IPS-15b (cell line): ENCODE data around the gene CSTF1.

Source experiments
- H3K27me3 ChIP-seq: one replicate; pipeline ENCODE4 v1.6.1; 2013; ENCODE audit warnings: low read length; ENCODE audit not compliant: control insufficient read depth, insufficient read depth
- H3K36me3 ChIP-seq: one replicate; pipeline ENCODE4 v1.6.1; 2013; ENCODE audit warnings: low read length; ENCODE audit not compliant: control insufficient read depth, insufficient read depth
- H3K4me1 ChIP-seq: one replicate; pipeline ENCODE4 v1.6.1; 2013; ENCODE audit warnings: mild to moderate bottlenecking, low read length; ENCODE audit not compliant: control insufficient read depth, insufficient read depth
- H3K4me3 ChIP-seq: one replicate; pipeline ENCODE4 v1.5.1; 2013; ENCODE audit warnings: low read depth, low read length
- H3K9ac ChIP-seq: one replicate; pipeline ENCODE4 v1.6.1; 2013; ENCODE audit warnings: low read depth, mild to moderate bottlenecking, low read length
- H3K9me3 ChIP-seq: one replicate; pipeline ENCODE4 v1.6.1; 2013; ENCODE audit warnings: mild to moderate bottlenecking, low read length; ENCODE audit not compliant: control insufficient read depth, insufficient read depth

Gene CSTF1

DNA sequence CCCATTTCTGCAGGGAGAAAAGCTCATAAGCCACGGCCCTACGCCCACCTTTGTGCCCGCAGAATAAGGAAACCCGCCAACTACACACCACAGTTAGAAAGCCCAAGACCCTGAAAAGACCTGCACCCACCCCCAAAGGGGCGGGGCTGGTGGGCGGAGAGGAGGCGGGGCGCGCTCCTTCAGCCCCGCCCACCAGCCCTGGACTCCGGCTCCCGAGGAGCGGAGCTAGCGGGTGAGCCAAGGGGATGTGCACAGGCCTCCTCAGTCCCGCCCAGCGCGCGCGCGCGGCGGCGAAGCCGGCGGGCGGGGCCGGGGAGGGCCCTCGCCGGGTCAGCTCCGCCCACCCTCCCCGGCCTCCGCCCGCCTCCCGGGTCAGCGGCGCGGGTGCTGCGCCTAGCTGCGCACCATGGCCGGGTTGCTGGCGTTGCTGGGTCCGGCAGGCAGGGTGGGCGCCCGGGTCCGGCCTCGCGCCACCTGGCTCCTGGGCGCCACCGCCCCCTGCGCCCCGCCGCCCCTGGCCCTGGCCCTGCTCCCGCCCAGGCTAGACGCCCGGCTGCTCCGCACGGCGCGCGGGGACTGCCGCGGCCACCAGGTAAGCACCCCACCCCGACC is 33.7 kb upstream of the CSTF1 start, which contains the start of gene FAM210B:
FAM210B (plus strand) TSS at position 375 of the 612 bp plus-strand sequence; CDS start at position 407, 32 bp downstream.
- H3K36me3 ChIP-seq = no peaks in the 10 kb centered on the region
- H3K4me1 ChIP-seq = peaks cover 4% of the 10 kb centered on the region
- peak within 1 kb of the TSS; percentile 79 for H3K4me3 ChIP-seq
- H3K9me3 ChIP-seq = no peaks in the 10 kb centered on the region
- peaks cover 8% of the 10 kb centered on the region for H3K27me3 ChIP-seq
- H3K9ac ChIP-seq = no peak within 1 kb of the TSS

DNA sequence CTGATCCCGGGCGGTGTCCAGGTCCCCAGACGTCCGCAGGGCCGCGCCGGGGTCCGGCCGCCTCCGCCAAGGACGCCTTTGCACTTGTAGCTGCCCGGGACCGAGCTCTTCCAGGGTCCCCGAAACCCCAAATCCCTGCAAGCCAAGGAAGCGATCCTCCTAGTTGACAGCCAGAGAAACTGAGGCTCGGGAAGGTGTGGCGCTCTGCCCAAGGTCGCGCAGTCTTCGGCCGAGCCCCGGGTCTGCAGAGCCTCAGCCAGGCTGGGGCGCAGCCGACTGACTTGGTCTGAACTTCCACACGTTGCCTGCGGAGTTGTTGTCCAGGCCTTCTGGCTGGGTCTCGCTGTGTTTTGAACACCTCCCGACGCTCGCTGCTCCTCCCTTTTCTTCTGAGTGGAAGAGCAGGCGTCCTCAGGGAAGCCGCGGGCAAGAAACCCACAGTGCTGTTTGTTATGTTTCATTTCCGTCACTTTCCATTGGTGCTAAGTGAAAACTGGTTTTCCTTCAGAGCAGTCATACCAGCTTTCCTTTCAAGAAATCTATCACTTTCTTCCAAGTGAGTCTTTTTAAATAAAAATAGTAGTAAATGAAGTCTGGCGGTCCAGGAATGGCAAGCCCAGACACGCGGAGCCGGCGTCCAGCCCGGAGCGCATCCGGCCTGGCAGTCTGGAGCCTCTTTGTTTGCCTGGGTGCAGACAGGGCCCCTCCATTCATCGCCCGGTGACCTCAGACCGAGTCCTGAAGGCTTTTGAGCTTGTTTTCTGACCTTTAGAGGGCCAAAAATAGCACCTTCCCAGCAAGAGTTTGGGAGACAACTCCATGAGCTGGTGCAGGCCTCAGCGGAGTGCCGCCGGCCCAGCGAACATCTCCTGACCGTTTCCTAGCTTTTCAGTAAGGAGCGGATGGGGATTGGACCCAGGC is 33.0 kb upstream of the CSTF1 start:
- Histone ChIP-seq H3K9ac (no peak overlapping the region), H3K36me3 (no peaks in the 10 kb centered on the region), H3K4me3 (peak overlapping the region; percentile 79), H3K9me3 (no peaks in the 10 kb centered on the region), H3K27me3 (peaks cover 8% of the 10 kb centered on the region), H3K4me1 (peaks cover 4% of the 10 kb centered on the region)

DNA sequence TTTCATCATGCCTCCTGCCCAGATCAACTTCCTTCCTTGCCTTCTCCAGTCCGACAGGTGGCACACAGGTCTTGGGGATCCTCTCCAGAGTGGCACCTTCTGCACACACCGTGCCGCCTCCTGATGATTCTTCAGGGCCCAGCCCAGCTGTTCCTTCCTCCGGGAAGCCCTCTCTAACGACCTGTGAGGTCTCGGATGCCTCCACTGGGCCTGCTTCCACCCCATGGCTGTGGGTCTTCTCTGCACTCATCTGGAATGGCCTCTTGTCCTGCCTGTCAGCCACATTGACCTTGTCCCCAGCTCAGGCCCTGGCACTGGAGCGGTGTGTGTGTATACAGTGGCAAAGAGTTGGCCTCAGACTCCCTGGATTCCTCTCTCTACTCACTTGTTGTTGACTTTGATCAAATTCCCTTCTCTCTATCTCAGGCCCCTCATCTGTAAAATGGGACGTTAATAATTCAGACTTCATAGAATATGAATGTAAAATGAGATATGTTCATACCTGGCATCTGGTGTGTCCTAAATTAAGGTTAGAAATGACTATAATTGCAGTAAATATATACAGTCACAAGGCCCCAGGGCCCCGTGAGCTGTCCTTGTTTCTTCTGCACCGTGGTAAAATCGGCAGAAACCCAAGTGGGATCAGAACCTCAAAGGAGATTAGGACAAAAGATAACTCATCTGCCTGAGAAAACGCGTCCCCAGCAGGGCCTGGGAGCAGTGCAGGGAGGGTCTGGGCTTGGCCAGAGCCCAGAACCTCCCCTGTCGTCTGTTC is 32.1 kb upstream of the CSTF1 start:
- Histone ChIP-seq H3K4me1 (peaks cover 4% of the 10 kb centered on the region), H3K9ac (no peak overlapping the region), H3K36me3 (peaks cover 2% of the 10 kb centered on the region), H3K4me3 (peak overlapping the region; percentile 79), H3K27me3 (peaks cover 8% of the 10 kb centered on the region), H3K9me3 (no peaks in the 10 kb centered on the region)

DNA sequence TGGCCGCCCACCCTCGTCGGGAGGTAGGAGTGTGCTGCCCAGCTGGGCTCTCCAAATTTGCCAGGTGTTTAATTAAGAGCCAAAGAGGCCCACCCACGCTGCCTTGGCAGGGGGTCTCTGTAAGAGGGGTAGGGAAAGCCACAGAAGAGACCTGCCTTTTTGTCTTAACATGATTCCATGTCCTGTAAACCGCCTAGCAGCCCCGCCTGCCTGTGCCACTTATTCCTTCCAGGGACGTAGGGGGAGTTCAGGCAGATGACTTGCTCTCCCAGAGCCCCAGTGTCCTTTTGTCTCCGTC is 31.6 kb upstream of the CSTF1 start:
- H3K4me3 ChIP-seq = no peak overlapping the region

DNA sequence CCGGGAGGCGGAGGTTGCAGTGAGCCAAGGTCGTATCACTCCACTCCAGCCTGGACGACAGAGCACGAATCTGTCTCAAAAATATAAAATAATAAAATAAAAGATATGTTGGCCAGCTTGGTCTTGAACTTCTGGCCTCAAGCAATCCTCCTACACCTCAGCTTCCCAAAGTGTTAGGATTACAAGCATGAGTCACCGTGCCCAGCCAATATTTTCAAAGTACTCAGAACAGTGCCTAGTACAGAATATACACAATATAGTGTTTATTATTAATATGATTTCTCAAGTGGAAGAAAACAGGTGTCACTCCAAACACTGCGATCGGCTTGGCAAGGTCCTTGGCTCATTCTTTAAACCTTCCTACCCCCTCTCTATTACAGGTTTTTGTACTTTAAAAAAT is 30.5 kb upstream of the CSTF1 start:
- Histone ChIP-seq H3K4me1 (peaks cover 4% of the 10 kb centered on the region), H3K9me3 (no peaks in the 10 kb centered on the region), H3K9ac (no peak overlapping the region), H3K36me3 (peaks cover 2% of the 10 kb centered on the region), H3K27me3 (peaks cover 8% of the 10 kb centered on the region), H3K4me3 (no peak overlapping the region)

More for the DNA sequence above, 31.6 kb upstream of the CSTF1 start:
- H3K36me3 ChIP-seq = peaks cover 2% of the 10 kb centered on the region
- peaks cover 8% of the 10 kb centered on the region for H3K27me3 ChIP-seq
- peaks cover 4% of the 10 kb centered on the region for H3K4me1 ChIP-seq
- H3K9ac ChIP-seq = no peak overlapping the region
- H3K9me3 ChIP-seq = no peaks in the 10 kb centered on the region

- H3K9me3 ChIP-seq = no peaks in the 10 kb centered on the region
- no peak overlapping the region for H3K9ac ChIP-seq
- H3K4me3 ChIP-seq = no peak overlapping the region
- peaks cover 8% of the 10 kb centered on the region for H3K27me3 ChIP-seq
- peaks cover 2% of the 10 kb centered on the region for H3K36me3 ChIP-seq
- H3K4me1 ChIP-seq = peaks cover 4% of the 10 kb centered on the region
Observed at GRCh38 chr20:56362833-56363413, 29.5 kb upstream of the CSTF1 start.

GRCh38 chr20:56363491-56363890 is 29.0 kb upstream of the CSTF1 start:
- Histone ChIP-seq H3K9ac (no peak overlapping the region), H3K27me3 (peaks cover 8% of the 10 kb centered on the region), H3K9me3 (no peaks in the 10 kb centered on the region), H3K4me1 (peaks cover 4% of the 10 kb centered on the region), H3K4me3 (no peak overlapping the region), H3K36me3 (peaks cover 2% of the 10 kb centered on the region)

- H3K36me3 ChIP-seq = peaks cover 13% of the 10 kb centered on the region
- no peak overlapping the region for H3K4me3 ChIP-seq
- H3K27me3 ChIP-seq = no peaks in the 10 kb centered on the region
- no peaks in the 10 kb centered on the region for H3K4me1 ChIP-seq
- no peak overlapping the region for H3K9ac ChIP-seq
- H3K9me3 ChIP-seq = no peaks in the 10 kb centered on the region
Observed at GRCh38 chr20:56368351-56369134, 23.9 kb upstream of the CSTF1 start.

- Histone ChIP-seq H3K4me1 (no peaks in the 10 kb centered on the region), H3K36me3 (peaks cover 13% of the 10 kb centered on the region), H3K27me3 (no peaks in the 10 kb centered on the region), H3K4me3 (no peak overlapping the region), H3K9me3 (no peaks in the 10 kb centered on the region), H3K9ac (no peak overlapping the region)
Observed at GRCh38 chr20:56369179-56369578, 23.3 kb upstream of the CSTF1 start.

GRCh38 chr20:56371977-56372376 is 20.5 kb upstream of the CSTF1 start:
- no peak overlapping the region for H3K4me3 ChIP-seq
- peaks cover 11% of the 10 kb centered on the region for H3K36me3 ChIP-seq
- H3K9me3 ChIP-seq = no peaks in the 10 kb centered on the region
- no peak overlapping the region for H3K9ac ChIP-seq
- H3K27me3 ChIP-seq = no peaks in the 10 kb centered on the region
- H3K4me1 ChIP-seq = no peaks in the 10 kb centered on the region

DNA sequence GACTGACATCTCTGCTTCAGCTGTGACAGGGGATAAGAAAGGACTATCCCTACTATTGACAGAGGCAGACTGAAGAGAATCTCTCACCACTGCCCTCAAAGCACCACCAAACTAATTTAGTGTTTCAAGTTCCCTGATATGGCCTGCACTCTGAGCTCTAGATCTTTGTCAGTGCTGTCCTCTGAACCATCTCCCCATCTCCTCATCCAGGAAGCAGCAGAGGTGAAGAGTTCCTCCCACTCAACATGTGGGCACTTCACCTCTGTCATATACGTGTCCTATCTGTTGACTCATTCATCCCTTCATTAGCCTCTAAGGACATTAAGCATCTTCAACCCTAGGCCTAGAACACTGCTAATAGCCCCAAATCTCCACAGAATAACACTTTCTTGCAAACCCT is 19.6 kb upstream of the CSTF1 start:
- Histone ChIP-seq H3K4me3 (no peak overlapping the region), H3K4me1 (no peaks in the 10 kb centered on the region), H3K27me3 (no peaks in the 10 kb centered on the region), H3K36me3 (peaks cover 11% of the 10 kb centered on the region), H3K9me3 (no peaks in the 10 kb centered on the region), H3K9ac (no peak overlapping the region)
